HG02870 (cell line): ENCODE results near the gene LAMTOR1.

ENCODE experiments used
- ATAC-seq: cut with Tn5 transposase; IDR thresholded peaks from one replicate; pipeline ENCODE4 v1.9.1; 2021; ENCODE audit warnings: mild to moderate bottlenecking, moderate library complexity; ENCODE audit not compliant: unreplicated experiment

LAMTOR1 gene

GRCh38 chr11:72083414-72083813 lies 19.7 kb downstream of the LAMTOR1 start:
- ATAC-seq = no peak

- no peak for ATAC-seq
Observed at GRCh38 chr11:72081821-72082453, 21.2 kb downstream of the LAMTOR1 start.

- no peak for ATAC-seq
Observed at GRCh38 chr11:72081184-72081644, 21.9 kb downstream of the LAMTOR1 start.

GRCh38 chr11:72080326-72081183 lies 22.5 kb downstream of the LAMTOR1 start, which contains the start of the genes LRRC51 and NUMA1:
TSS of gene LRRC51 (plus strand) at chr11:72080850. CDS start at chr11:72089084, 8,234 bp downstream.
TSS of gene NUMA1 (minus strand) at chr11:72080542. CDS start at chr11:72035943, 44,599 bp downstream.
- ATAC-seq = peak; percentile 94

GRCh38 chr11:72079819-72080325 lies 23.2 kb downstream of the LAMTOR1 start:
- ATAC-seq = no peak

- no peak for ATAC-seq
Observed at GRCh38 chr11:72078477-72078876, 24.6 kb downstream of the LAMTOR1 start.

- no peak for ATAC-seq
Observed at GRCh38 chr11:72075756-72076155, 27.3 kb downstream of the LAMTOR1 start.

- no peak for ATAC-seq
Observed at GRCh38 chr11:72075109-72075508, 28.0 kb downstream of the LAMTOR1 start.

- no peak for ATAC-seq
Observed at GRCh38 chr11:72072348-72072747, 30.7 kb downstream of the LAMTOR1 start.

GRCh38 chr11:72070491-72070890 lies 32.6 kb downstream of the LAMTOR1 start:
- no peak for ATAC-seq

- no peak for ATAC-seq
Observed at GRCh38 chr11:72069787-72070251, 33.3 kb downstream of the LAMTOR1 start.

GRCh38 chr11:72069200-72069599 lies 33.9 kb downstream of the LAMTOR1 start:
- ATAC-seq = no peak

- no peak for ATAC-seq
Observed at GRCh38 chr11:72067676-72068075, 35.4 kb downstream of the LAMTOR1 start.

GRCh38 chr11:72067266-72067665 lies 35.8 kb downstream of the LAMTOR1 start:
- no peak for ATAC-seq

- no peak for ATAC-seq
Observed at GRCh38 chr11:72066855-72067254, 36.2 kb downstream of the LAMTOR1 start.

GRCh38 chr11:72061739-72062396 lies 41.2 kb downstream of the LAMTOR1 start:
- no peak for ATAC-seq

GRCh38 chr11:72058416-72059034 lies 44.6 kb downstream of the LAMTOR1 start:
- no peak for ATAC-seq

GRCh38 chr11:72048766-72049460 lies 54.2 kb downstream of the LAMTOR1 start:
- no peak for ATAC-seq
